Ovary (tissue), 9 donors: ENCODE measurements around the gene LRRC9. TPM values are rescaled to one million over a fixed set of nuclear protein-coding genes. Genes with fewer than 3 reads are reported as not detected.

Source experiments
- DNase-seq, 5 donors: peaks; one replicate each; pipeline ENCODE4 v3.0.0-alpha.2; 2019 to 2020
- H3K27ac ChIP-seq, 2 donors: fragments of 200-600 bp; one replicate each; pipeline versions ENCODE4 v1.5.1 to v1.8.0; 2019 to 2022
- H3K27me3 ChIP-seq: fragments of 200-600 bp; one replicate; pipeline ENCODE4 v1.8.0; 2022
- H3K36me3 ChIP-seq: fragments of 200-600 bp; sonication (generic); one replicate; pipeline ENCODE4 v1.5.1; 2019
- H3K4me1 ChIP-seq: one replicate; pipeline ENCODE4 v1.8.1; 2013; ENCODE audit warnings: mild to moderate bottlenecking, moderate library complexity; ENCODE audit not compliant: insufficient read depth
- H3K4me3 ChIP-seq: fragments of 200-600 bp; sonication (generic); one replicate; pipeline ENCODE4 v1.5.1; 2017
- H3K9me3 ChIP-seq, 2 donors: fragments of 200-600 bp in 1 of 2; sonication (generic) in 1 of 2; one replicate each; pipeline versions ENCODE4 v1.5.1 to v1.8.1; 2013 to 2019; ENCODE audit warnings: mild to moderate bottlenecking in 1 of 2, moderate library complexity in 1 of 2
- CTCF ChIP-seq, 3 donors: fragments of 450-650 bp in 2 of 3; fragments of 200-600 bp in 1 of 3; IDR thresholded peaks; one replicate each; pipeline versions ENCODE4 v1.5.1 to v1.8.0; 2016 to 2022; ENCODE audit warnings: antibody characterized with exemption in 3 of 3, mild to moderate bottlenecking in 1 of 3
- EP300 ChIP-seq: sonication (generic); formaldehyde crosslinking; IDR thresholded peaks from one replicate; pipeline ENCODE4 v1.6.1; 2017; ENCODE audit warnings: antibody characterized with exemption
- POLR2A ChIP-seq: fragments of 450-650 bp; IDR thresholded peaks from one replicate; pipeline ENCODE4 v1.6.1; 2017; ENCODE audit warnings: antibody characterized with exemption, mild to moderate bottlenecking, moderate library complexity
- WGBS, 3 donors: extraction: QIAGEN DNeasy Blood & Tissue Kit in 1 of 3; methylation state at CpG; one replicate each; pipeline versions ENCODE4 v1.1.5 to v1.1.7; 2013 to 2017; 5-methylcytosine and 5-hydroxymethylcytosine counted together
- intact Hi-C, 4 donors: fragments of 100-400 bp; cut with DNase I; formaldehyde crosslinking; loops; one replicate each; pipeline versions ENCODE4 v1.11.0 to v1.15.1; 2022 to 2023
- polyA plus RNA-seq, 2 donors: library from polyadenylated mRNA; stranded (reverse); fragments of 200-250 nt in 1 of 2; fragments of 350-450 nt in 1 of 2; fragmentation: Illumina TruSeq in 1 of 2; extraction: RNeasy Lipid Tissue Mini Kit (QIAGEN cat#74804) in 1 of 2; gene quantifications; one replicate each; pipeline ENCODE4 v1.2.3, GENCODE V29; 2013 to 2014
- total RNA-seq, 7 donors: library from RNA; depleted of rRNA in 2 of 7; stranded (reverse); fragments of >200 nt in 2 of 7; fragmentation: NEBNext Ultra II Directional in 3 of 7; extraction: Animal tissue kit (Norgen Biotek cat#: 25700) in 3 of 7; gene quantifications; one replicate each; pipeline versions ENCODE4 v1.1.0 to v1.2.4, GENCODE V29; 2016 to 2023
- donor health status: DM: no; HTN: no; CAD: no; lungs with moderate emphysema.
- donor health status: DM: no; HTN: no; CAD: no.
- donor health status: Bipolar disorder and iron deficiency.
- donor health status: DM: yes; HTN: yes; CAD: no.
- donor health status: DM: no; HTN: no; CAD: no.
- donor health status: DM: yes; HTN: yes; CAD: no.

LRRC9 gene
- total and polyA plus RNA-seq, 9 donors = 0.15 to 0.62 (median 0.57) TPM; not detected in 6

DNA sequence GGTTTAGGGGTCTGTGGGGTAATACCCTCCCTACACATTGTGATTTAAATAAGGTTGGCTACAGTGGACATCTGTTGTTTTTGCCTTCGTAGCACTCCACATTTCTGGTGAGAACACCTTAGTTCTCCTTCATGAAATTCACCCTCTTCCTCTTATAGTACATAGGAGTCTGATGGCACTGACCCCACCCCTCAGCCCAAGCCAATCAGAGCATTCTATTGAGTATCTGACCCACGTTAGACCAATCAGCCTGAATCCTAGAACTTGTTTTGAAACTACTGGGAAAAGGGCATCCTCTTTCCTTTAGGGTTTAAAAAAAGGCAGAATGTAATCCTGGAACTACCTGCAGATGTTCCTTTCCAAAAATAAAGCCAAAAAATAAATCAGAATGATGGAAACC lies 15.8 kb upstream of the LRRC9 start:
- Histone ChIP-seq H3K27ac (no peak overlapping the region), H3K9me3 (no peaks in the 10 kb centered on the region), H3K4me3 (no peak overlapping the region), H3K36me3 (no peaks in the 10 kb centered on the region), H3K4me1 (no peaks in the 10 kb centered on the region), H3K27me3 (no peaks in the 10 kb centered on the region)
- no peak for TF ChIP-seq POLR2A
- no peak for TF ChIP-seq EP300
- TF ChIP-seq CTCF (IDR thresholded peaks at IDR 0.05) = no peak
- no peak for DNase-seq
- 51 to 63% (median 62%) methylated on average over 2 of the region's 2 CpGs for WGBS, 3 donors
- intact Hi-C loops = no loop called here

GRCh38 chr14:59905188-59905587 lies 14.8 kb upstream of the LRRC9 start:
- no peak for DNase-seq
- Histone ChIP-seq H3K4me1 (no peaks in the 10 kb centered on the region), H3K9me3 (no peaks in the 10 kb centered on the region), H3K36me3 (no peaks in the 10 kb centered on the region), H3K27me3 (no peaks in the 10 kb centered on the region), H3K4me3 (no peak overlapping the region), H3K27ac (no peak overlapping the region)
- TF ChIP-seq POLR2A = no peak
- TF ChIP-seq EP300 = no peak
- 62 to 87% (median 67%) methylated on average over 2 of the region's 2 CpGs for WGBS, 3 donors
- intact Hi-C loops = no loop called here

DNA sequence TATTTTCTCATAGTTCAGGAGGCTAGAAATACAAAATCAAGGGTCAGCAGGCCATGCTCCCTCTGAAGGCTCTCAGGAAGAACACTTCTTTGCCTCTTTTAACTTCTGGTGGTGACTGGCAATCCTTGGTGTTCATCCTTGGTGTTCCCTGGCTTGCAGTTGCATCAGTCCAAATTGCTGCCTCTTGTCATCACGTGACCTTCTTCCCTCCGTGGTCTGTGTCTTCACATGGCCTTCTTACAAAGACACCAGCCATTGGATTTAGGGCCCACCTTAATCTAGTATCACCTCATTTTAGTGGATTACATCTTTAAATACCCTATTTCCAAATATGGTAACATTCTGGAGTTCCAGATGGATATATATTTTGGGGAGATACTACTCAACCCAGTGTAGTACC lies 7.5 kb upstream of the LRRC9 start:
- H3K9me3 ChIP-seq = no peaks in the 10 kb centered on the region
- intact Hi-C loops = no loop called here
- H3K27ac ChIP-seq = no peak overlapping the region
- 72 to 86% (median 82%) methylated on average over 2 of the region's 2 CpGs for WGBS, 3 donors
- H3K27me3 ChIP-seq = no peaks in the 10 kb centered on the region
- no peak overlapping the region for H3K4me3 ChIP-seq
- TF ChIP-seq CTCF (IDR thresholded peaks at IDR 0.05) (no peak), EP300 (no peak), POLR2A (no peak)
- no peaks in the 10 kb centered on the region for H3K36me3 ChIP-seq
- no peak for DNase-seq
- no peaks in the 10 kb centered on the region for H3K4me1 ChIP-seq

- WGBS, 3 donors = 84 to 96% (median 90%) methylated on average over 1 of the region's 1 CpG
- Histone ChIP-seq H3K36me3 (no peaks in the 10 kb centered on the region), H3K27me3 (no peaks in the 10 kb centered on the region), H3K4me1 (no peaks in the 10 kb centered on the region), H3K9me3 (no peaks in the 10 kb centered on the region), H3K27ac (no peak overlapping the region), H3K4me3 (no peak overlapping the region)
- TF ChIP-seq CTCF (IDR thresholded peaks at IDR 0.05) = no peak
- DNase-seq = no peak
- intact Hi-C loops = no loop called here
Observed at GRCh38 chr14:59913187-59913586, 6.8 kb upstream of the LRRC9 start.

DNA sequence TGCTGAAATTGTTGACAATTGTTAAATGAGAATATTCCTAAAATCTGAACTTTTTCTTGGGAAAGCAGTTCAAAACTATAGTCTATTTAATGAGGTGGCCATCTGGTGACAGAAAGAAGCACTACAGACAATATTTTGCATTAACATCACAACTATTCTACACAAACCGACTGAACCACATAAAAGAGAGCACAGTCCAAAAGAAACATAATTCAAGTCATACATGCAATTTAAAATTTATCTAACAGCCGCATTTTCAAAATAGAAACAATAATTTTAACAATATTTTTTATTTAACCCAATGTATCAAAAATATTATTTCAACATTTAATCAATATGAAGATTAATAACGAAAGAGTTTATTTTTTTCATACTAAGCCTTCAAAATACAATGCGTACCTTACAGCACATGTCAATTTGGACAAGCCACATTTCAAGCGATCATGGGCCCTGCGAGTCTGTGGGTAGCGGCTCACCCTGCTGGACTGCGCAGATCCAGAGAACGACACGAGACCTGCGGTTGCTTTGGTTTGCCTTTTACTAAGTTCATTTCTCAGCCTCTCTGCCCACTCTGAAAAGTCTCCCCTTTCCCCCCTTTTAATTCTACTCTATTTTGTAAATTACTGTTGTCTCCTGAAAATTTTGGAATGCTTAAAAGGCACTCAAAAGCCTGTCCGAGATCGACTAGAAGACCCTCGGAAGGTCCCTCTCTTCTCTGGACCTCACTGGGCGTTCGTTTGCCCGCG lies 947 bp upstream of the LRRC9 start:
- Histone ChIP-seq H3K4me3 (peak overlapping the region; percentile 36), H3K9me3 (no peaks in the 10 kb centered on the region), H3K36me3 (no peaks in the 10 kb centered on the region), H3K27me3 (no peaks in the 10 kb centered on the region), H3K27ac (no peak overlapping the region), H3K4me1 (no peaks in the 10 kb centered on the region)
- intact Hi-C loops = no loop called here
- TF ChIP-seq CTCF (IDR thresholded peaks at IDR 0.05) (peak in 1 of 3 donors; percentile 22), EP300 (no peak), POLR2A (no peak)
- WGBS, 3 donors = 1 to 2% (median 1%) methylated on average over 18 of the region's 18 CpGs
- peak in 1 of 5 donors; percentile 10 for DNase-seq
